ENCODE measurements around the gene PTPN13. TPM values are rescaled to one million over a fixed set of nuclear protein-coding genes. Genes with fewer than 3 reads are reported as not detected.

The PTPN13 gene
- total RNA-seq, 2 experiments from 2014 or later, result 3.9 to 4.1 TPM

GRCh38 chr4:86679441-86679840 is 85.3 kb downstream of the PTPN13 start:
- Histone ChIP-seq H3K9me3 (ENCODE audit: control insufficient read depth in 1 of 2, insufficient read depth in 1 of 2, low read length in 2 of 2) (no peaks in the 10 kb centered on the region), H3K4me3 (ENCODE audit: low read length) (no peak overlapping the region), H3K4me1 (ENCODE audit: insufficient read depth, low read length) (no peaks in the 10 kb centered on the region), H3K27me3 (ENCODE audit: control insufficient read depth in 1 of 2, insufficient read depth in 2 of 2, low read length in 2 of 2) (no peaks in the 10 kb centered on the region), H3K36me3 (ENCODE audit: insufficient read depth, low read length) (no peaks in the 10 kb centered on the region), H3K27ac (ENCODE audit: low read depth in 1 of 2, low read length in 2 of 2) (no peak overlapping the region)
- intact Hi-C loops (cut with DNase I, micrococcal nuclease), result no loop called here
- POLR2A ChIA-PET, result no interaction called here
- no peak for TF ChIP-seq CTCF (IDR thresholded peaks at IDR 0.05)
- Mint-ChIP-seq H3K36me3 (ENCODE audit: low read depth) (no peaks in the 10 kb centered on the region), H3K4me1 (ENCODE audit: low read depth) (no peaks in the 10 kb centered on the region), H3K27me3 (no peaks in the 10 kb centered on the region), H3K4me3 (no peak overlapping the region), H3K27ac (no peak overlapping the region), H3K9me3 (no peaks in the 10 kb centered on the region)
- CTCF ChIA-PET, result no interaction called here
- DNase-seq, result no peak
- no peak for ATAC-seq (ENCODE audit: poor library complexity)

- H3K4me3 ChIP-seq (ENCODE audit: low read length), result no peak overlapping the region
- H3K4me1 ChIP-seq (ENCODE audit: insufficient read depth, low read length), result no peaks in the 10 kb centered on the region
- H3K27me3 ChIP-seq (ENCODE audit: control insufficient read depth in 1 of 2, insufficient read depth in 2 of 2, low read length in 2 of 2), result no peaks in the 10 kb centered on the region
- Mint-ChIP-seq H3K9me3 (no peaks in the 10 kb centered on the region), H3K27me3 (no peaks in the 10 kb centered on the region), H3K4me3 (no peak overlapping the region), H3K36me3 (ENCODE audit: low read depth) (no peaks in the 10 kb centered on the region), H3K4me1 (ENCODE audit: low read depth) (no peaks in the 10 kb centered on the region), H3K27ac (no peak overlapping the region)
- no peak for TF ChIP-seq CTCF (IDR thresholded peaks at IDR 0.05)
- DNase-seq (no peak), ATAC-seq (ENCODE audit: poor library complexity) (no peak)
- CTCF ChIA-PET, result no interaction called here
- no peaks in the 10 kb centered on the region for H3K9me3 ChIP-seq (ENCODE audit: control insufficient read depth in 1 of 2, insufficient read depth in 1 of 2, low read length in 2 of 2)
- H3K36me3 ChIP-seq (ENCODE audit: insufficient read depth, low read length), result no peaks in the 10 kb centered on the region
- H3K27ac ChIP-seq (ENCODE audit: low read depth in 1 of 2, low read length in 2 of 2), result no peak overlapping the region
- POLR2A ChIA-PET, result no interaction called here
- intact Hi-C loops (cut with DNase I, micrococcal nuclease), result no loop called here
These were observed 89.1 kb downstream of the PTPN13 start for GRCh38 chr4:86683167-86683566.

- ChIA-PET CTCF (no interaction called here), POLR2A (no interaction called here)
- intact Hi-C loops (cut with DNase I, micrococcal nuclease), result no loop called here
- H3K9me3 ChIP-seq (ENCODE audit: control insufficient read depth in 1 of 2, insufficient read depth in 1 of 2, low read length in 2 of 2), result no peaks in the 10 kb centered on the region
- Mint-ChIP-seq H3K27me3 (no peaks in the 10 kb centered on the region), H3K9me3 (no peaks in the 10 kb centered on the region), H3K4me3 (no peak overlapping the region), H3K27ac (no peak overlapping the region), H3K4me1 (ENCODE audit: low read depth) (no peaks in the 10 kb centered on the region), H3K36me3 (ENCODE audit: low read depth) (no peaks in the 10 kb centered on the region)
- no peak overlapping the region for H3K4me3 ChIP-seq (ENCODE audit: low read length)
- no peaks in the 10 kb centered on the region for H3K36me3 ChIP-seq (ENCODE audit: insufficient read depth, low read length)
- no peaks in the 10 kb centered on the region for H3K4me1 ChIP-seq (ENCODE audit: insufficient read depth, low read length)
- no peaks in the 10 kb centered on the region for H3K27me3 ChIP-seq (ENCODE audit: control insufficient read depth in 1 of 2, insufficient read depth in 2 of 2, low read length in 2 of 2)
- H3K27ac ChIP-seq (ENCODE audit: low read depth in 1 of 2, low read length in 2 of 2), result no peak overlapping the region
- no peak for ATAC-seq (ENCODE audit: poor library complexity)
- no peak for DNase-seq
- TF ChIP-seq CTCF (IDR thresholded peaks at IDR 0.05), result no peak
These were observed 89.9 kb downstream of the PTPN13 start for GRCh38 chr4:86683983-86684382.

All from CD4-positive, alpha-beta T cell (primary cell).